PC-9 (cell line): ENCODE measurements around the gene SPECC1L. TPM values are rescaled to one million over a fixed set of nuclear protein-coding genes. Genes with fewer than 3 reads are reported as not detected.

Source experiments
- BruUV-seq: library from RNA; stranded (reverse); fragments of 400-500 nt; replicated peaks from 2 replicates; lab custom pipeline; 2021; lab: Mats Ljungman, UMichigan
- CTCF ChIA-PET: fragments of 300-600 bp; sonication (Branson Sonifier 250); formaldehyde crosslinking; loops from one replicate; lab custom pipeline; 2022; ENCODE audit warnings: antibody characterized with exemption; lab: Charles Lee
- POLR2A ChIA-PET: fragments of 300-600 bp; sonication (Branson Sonifier 250); formaldehyde crosslinking; loops from one replicate; lab custom pipeline; 2022; ENCODE audit warnings: antibody characterized with exemption; ENCODE audit not compliant: unreplicated experiment; lab: Charles Lee
- DNase-seq, 2 experiments: peaks; one replicate each; pipeline versions ENCODE4 v3.0.0 to v3.0.0-alpha.2; 2015 to 2022; ENCODE audit warnings: mixed read lengths in 1 of 2
- H2AFZ ChIP-seq: fragments of 200-600 bp; sonication (generic); 2 replicates; pipeline ENCODE4 v1.8.1; 2017; ENCODE audit warnings: antibody characterized with exemption
- H3F3A ChIP-seq: fragments of 200-600 bp; sonication (generic); 2 replicates; pipeline ENCODE4 v1.8.1; 2017; ENCODE audit warnings: antibody characterized with exemption, mild to moderate bottlenecking, low read depth; ENCODE audit not compliant: insufficient read depth
- H3K27ac ChIP-seq: fragments of 200-600 bp; sonication (generic); 2 replicates; pipeline ENCODE4 v1.6.1; 2016; ENCODE audit warnings: mixed run types
- H3K27me3 ChIP-seq: fragments of 200-600 bp; sonication (generic); 2 replicates; pipeline ENCODE4 v1.6.1; 2016; ENCODE audit warnings: low read depth, mixed run types; ENCODE audit not compliant: insufficient read depth
- H3K36me3 ChIP-seq: fragments of 200-600 bp; sonication (generic); 2 replicates; pipeline ENCODE4 v1.6.1; 2016; ENCODE audit warnings: low read depth, mixed run types
- H3K4me1 ChIP-seq: fragments of 200-600 bp; sonication (generic); replicated peaks from 2 replicates; pipeline ENCODE4 v1.6.1; 2016; ENCODE audit warnings: mixed run types; ENCODE audit not compliant: insufficient read depth
- H3K4me2 ChIP-seq: fragments of 200-600 bp; sonication (generic); 2 replicates; pipeline ENCODE4 v1.6.1; 2017; ENCODE audit warnings: mixed run types
- H3K4me3 ChIP-seq: fragments of 200-600 bp; sonication (generic); 2 replicates; pipeline ENCODE4 v1.6.1; 2016; ENCODE audit warnings: mixed run types
- H3K79me2 ChIP-seq: fragments of 200-600 bp; sonication (generic); 2 replicates; pipeline ENCODE4 v1.6.1; 2017; ENCODE audit warnings: low read depth, mixed run types
- H3K9me2 ChIP-seq: fragments of 200-600 bp; sonication (generic); 2 replicates; pipeline ENCODE4 v1.8.1; 2017; ENCODE audit warnings: mild to moderate bottlenecking; ENCODE audit not compliant: insufficient read depth
- H3K9me3 ChIP-seq: fragments of 200-600 bp; sonication (generic); 2 replicates; pipeline ENCODE4 v1.8.1; 2016; ENCODE audit warnings: low read depth; ENCODE audit not compliant: insufficient read depth
- H4K20me1 ChIP-seq: fragments of 200-600 bp; sonication (generic); 2 replicates; pipeline ENCODE4 v1.8.1; 2017; ENCODE audit not compliant: insufficient read depth
- CTCF ChIP-seq: fragments of 200-600 bp; sonication (generic); conservative IDR thresholded peaks from 2 replicates; pipeline ENCODE4 v1.6.1; 2017; ENCODE audit warnings: mixed run types, antibody characterized with exemption, mild to moderate bottlenecking, moderate library complexity
- EZH2 ChIP-seq: fragments of 200-600 bp; sonication (generic); IDR thresholded peaks from 2 replicates; pipeline ENCODE4 v1.8.0; 2017; ENCODE audit warnings: antibody characterized with exemption, low read depth
- intact Hi-C: fragments of 100-400 bp; cut with micrococcal nuclease; formaldehyde crosslinking; loops from one replicate; pipeline ENCODE4 v1.10.0; 2022; ENCODE audit not compliant: unreplicated experiment
- total RNA-seq: library from RNA; stranded (reverse); gene quantifications from 2 replicates; pipeline ENCODE4 v1.2.3, GENCODE V29; 2021

The SPECC1L gene
- total RNA-seq, 1 experiment from 2014 or later = 38.9 TPM

DNA sequence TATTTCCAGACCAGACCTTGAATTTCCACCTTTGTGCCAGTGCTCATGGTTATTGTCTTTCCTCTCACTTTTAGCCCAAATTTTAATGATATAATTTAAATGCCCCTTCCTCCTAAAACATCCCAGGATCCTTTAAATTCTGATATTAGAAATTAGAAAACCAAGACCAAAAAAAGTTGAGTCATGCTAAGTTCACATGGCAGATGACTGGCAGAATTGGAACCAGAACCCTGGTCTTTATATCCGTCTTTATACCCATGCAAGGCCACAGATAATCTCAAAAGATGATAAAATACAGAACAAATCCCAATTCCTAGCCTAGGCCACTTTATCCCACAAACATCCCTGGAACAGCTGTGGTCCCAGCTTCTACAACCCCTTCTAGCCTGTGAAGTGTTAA is 183.2 kb downstream of the SPECC1L start:
- no TSS peak for BruUV-seq
- Histone ChIP-seq H3F3A (no peaks in the 10 kb centered on the region), H3K27me3 (no peaks in the 10 kb centered on the region), H3K27ac (no peak overlapping the region), H3K9me2 (no peaks in the 10 kb centered on the region), H3K4me1 (peaks cover 6% of the 10 kb centered on the region; the same call in 1 of the 2 replicates), H4K20me1 (no peaks in the 10 kb centered on the region), H2AFZ (no peak overlapping the region), H3K79me2 (no peaks in the 10 kb centered on the region), H3K4me3 (no peak overlapping the region), H3K4me2 (no peak overlapping the region), H3K9me3 (no peaks in the 10 kb centered on the region; the same call in 1 of the 2 replicates), H3K36me3 (no peaks in the 10 kb centered on the region)
- intact Hi-C loops = no loop called here
- TF ChIP-seq EZH2 (no peak), CTCF (no peak)
- POLR2A ChIA-PET = interaction anchor here (0.6 kb wide), 1 partner anchor 21 kb away, joined by 3 read pairs; no protein-coding TSS in a partner anchor
- DNase-seq = no peak
- CTCF ChIA-PET = no interaction called here

DNA sequence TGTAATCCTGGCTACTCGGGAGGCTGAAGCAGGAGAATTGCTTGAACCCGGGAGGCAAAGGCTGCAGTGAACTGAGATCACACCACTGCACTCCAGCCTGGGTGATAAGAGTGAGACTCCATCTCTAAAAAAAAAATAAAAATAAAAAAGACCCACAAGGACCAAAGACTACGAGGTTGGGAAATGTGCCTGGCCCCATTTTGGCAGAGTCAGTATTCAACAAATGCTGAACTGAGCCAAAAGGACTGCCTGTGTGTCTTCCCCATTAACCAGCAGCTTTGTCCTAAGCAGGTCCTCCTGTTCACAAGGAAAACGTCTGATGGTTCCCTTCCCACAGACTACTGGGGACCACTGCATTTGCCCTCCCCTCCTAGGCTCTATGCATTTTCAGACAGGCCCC is 184.4 kb downstream of the SPECC1L start:
- no peaks in the 10 kb centered on the region; the same call in 1 of the 2 replicates for H3K9me3 ChIP-seq
- intact Hi-C loops = no loop called here
- no peaks in the 10 kb centered on the region for H3F3A ChIP-seq
- H3K27ac ChIP-seq = no peak overlapping the region
- ChIA-PET CTCF (no interaction called here), POLR2A (no interaction called here)
- no peaks in the 10 kb centered on the region for H3K79me2 ChIP-seq
- H3K4me3 ChIP-seq = no peak overlapping the region
- no TSS peak for BruUV-seq
- H3K36me3 ChIP-seq = no peaks in the 10 kb centered on the region
- DNase-seq = no peak
- no peak overlapping the region for H2AFZ ChIP-seq
- no peaks in the 10 kb centered on the region for H3K9me2 ChIP-seq
- H3K27me3 ChIP-seq = no peaks in the 10 kb centered on the region
- peaks cover 6% of the 10 kb centered on the region; the same call in 1 of the 2 replicates for H3K4me1 ChIP-seq
- no peaks in the 10 kb centered on the region for H4K20me1 ChIP-seq
- H3K4me2 ChIP-seq = no peak overlapping the region
- no peak for TF ChIP-seq CTCF
- no peak for TF ChIP-seq EZH2

DNA sequence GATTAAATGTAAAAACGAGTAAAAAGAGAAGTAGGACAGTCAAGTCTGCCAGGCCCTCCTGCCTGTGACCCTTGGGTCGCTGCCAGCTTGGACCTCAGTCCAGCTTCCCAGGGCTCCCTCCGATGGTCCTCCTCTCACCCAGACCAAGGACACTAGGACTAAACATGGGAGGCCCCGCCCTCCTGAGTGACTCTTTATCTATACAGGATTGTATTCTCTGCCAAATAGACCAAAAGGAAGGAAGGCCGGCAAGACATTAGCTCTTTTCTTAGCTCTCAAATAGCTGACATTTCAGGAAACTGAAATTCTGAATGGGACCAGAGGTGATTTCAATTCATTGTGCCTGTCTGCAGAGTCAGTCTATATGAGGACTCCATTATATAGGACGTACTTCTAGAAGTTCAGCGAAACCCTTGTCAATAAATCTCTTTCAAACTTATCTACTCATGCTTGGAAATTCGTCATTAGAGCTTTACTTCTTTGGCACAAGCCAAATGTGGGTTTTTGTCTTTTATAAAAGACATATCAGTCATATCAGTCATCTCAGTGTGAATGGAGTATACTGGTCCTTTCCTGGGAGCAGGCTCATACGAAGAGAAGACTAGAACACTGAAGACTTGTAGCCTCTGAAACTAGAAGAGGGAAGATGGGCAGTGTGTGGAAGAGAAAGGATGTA is 185.3 kb downstream of the SPECC1L start:
- BruUV-seq = no TSS peak
- intact Hi-C loops = no loop called here
- Histone ChIP-seq H3K4me3 (no peak overlapping the region), H3K27me3 (no peaks in the 10 kb centered on the region), H3K9me2 (no peaks in the 10 kb centered on the region), H4K20me1 (no peaks in the 10 kb centered on the region), H3K79me2 (no peaks in the 10 kb centered on the region), H2AFZ (no peak overlapping the region), H3K4me1 (peaks cover 6% of the 10 kb centered on the region; the same call in 1 of the 2 replicates), H3K36me3 (no peaks in the 10 kb centered on the region), H3K4me2 (no peak overlapping the region), H3K9me3 (no peaks in the 10 kb centered on the region; the same call in 1 of the 2 replicates), H3F3A (no peaks in the 10 kb centered on the region), H3K27ac (no peak overlapping the region)
- CTCF ChIA-PET = no interaction called here
- POLR2A ChIA-PET = interaction anchor here (0.6 kb wide), 1 partner anchor 13 kb away, joined by 3 read pairs; no protein-coding TSS in a partner anchor
- no peak for DNase-seq
- no peak for TF ChIP-seq EZH2
- TF ChIP-seq CTCF = no peak
